HFFc6 (cell line): Measurements from ENCODE around the gene VAC14. TPM values are rescaled to one million over a fixed set of nuclear protein-coding genes. Genes with fewer than 3 reads are reported as not detected.

Experiments used
- DNase-seq: peaks from one replicate; pipeline ENCODE4 v3.0.0-alpha.2; 2018
- H3K27ac Mint-ChIP-seq: 2 replicates; pipeline ENCODE4 v1.8.0; 2020; ENCODE audit warnings: mild to moderate bottlenecking, mixed read lengths
- H3K27me3 Mint-ChIP-seq: 2 replicates; pipeline ENCODE4 v1.8.0; 2021; ENCODE audit warnings: mild to moderate bottlenecking, moderate library complexity, mixed read lengths; ENCODE audit not compliant: insufficient read depth
- H3K36me3 Mint-ChIP-seq: 2 replicates; pipeline ENCODE4 v1.8.0; 2021; ENCODE audit warnings: low read depth, mixed read lengths
- H3K4me1 Mint-ChIP-seq: 2 replicates; pipeline ENCODE4 v1.8.0; 2020; ENCODE audit warnings: low read depth, mixed read lengths
- H3K4me3 Mint-ChIP-seq: 2 replicates; pipeline ENCODE4 v1.8.0; 2020; ENCODE audit warnings: mild to moderate bottlenecking, moderate library complexity, mixed read lengths
- H3K9me3 Mint-ChIP-seq: 2 replicates; pipeline ENCODE4 v1.8.0; 2020; ENCODE audit warnings: mild to moderate bottlenecking, mixed read lengths
- total RNA-seq, 6 experiments: library from RNA; stranded (reverse); fragmentation: NEBNext Ultra II Directional; extraction: Animal tissue kit (Norgen Biotek cat#: 25700); gene quantifications; 2 replicates in 1 of 6; 3 replicates in 5 of 6; pipeline ENCODE4 v1.2.3, GENCODE V29; 2021
- TF ChIP-seq, protein P1 (sequence below): fragments of 200-600 bp; sonication (generic); IDR thresholded peaks from 2 replicates; pipeline ENCODE4 v1.5.0; 2021; ENCODE audit warnings: antibody characterized with exemption, mild to moderate bottlenecking

Gene VAC14
- total RNA-seq, 6 experiments from 2014 or later: 34.5 to 45.5 (median 37.6) TPM

DNA sequence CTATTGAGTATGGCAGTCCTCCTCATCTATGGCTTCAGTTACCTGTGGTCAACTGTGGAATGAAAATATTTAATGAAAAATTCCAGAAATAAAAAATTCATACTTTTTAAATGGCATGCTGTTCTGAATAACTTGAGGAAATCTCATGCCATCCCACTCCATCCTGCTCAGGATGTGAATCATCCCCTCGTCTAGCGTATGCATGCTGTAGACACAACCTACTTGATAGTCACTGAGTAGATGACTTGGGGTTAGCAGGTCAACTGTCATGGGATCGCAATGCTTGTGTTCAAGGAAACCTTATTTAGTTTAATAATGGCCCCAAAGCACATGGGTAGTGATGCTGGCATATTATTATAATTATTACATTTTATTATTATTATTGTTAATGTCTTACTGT lies 4.8 kb upstream of the VAC14 start:
- Mint-ChIP-seq H3K27ac (peak overlapping the region; percentile 99), H3K4me1 (peaks cover 58% of the 10 kb centered on the region), H3K36me3 (no peaks in the 10 kb centered on the region; the same call in 1 of the 2 replicates), H3K9me3 (no peaks in the 10 kb centered on the region; the same call in 1 of the 2 replicates), H3K27me3 (no peaks in the 10 kb centered on the region), H3K4me3 (peak overlapping the region; percentile 85)
- TF ChIP-seq, protein P1, sequence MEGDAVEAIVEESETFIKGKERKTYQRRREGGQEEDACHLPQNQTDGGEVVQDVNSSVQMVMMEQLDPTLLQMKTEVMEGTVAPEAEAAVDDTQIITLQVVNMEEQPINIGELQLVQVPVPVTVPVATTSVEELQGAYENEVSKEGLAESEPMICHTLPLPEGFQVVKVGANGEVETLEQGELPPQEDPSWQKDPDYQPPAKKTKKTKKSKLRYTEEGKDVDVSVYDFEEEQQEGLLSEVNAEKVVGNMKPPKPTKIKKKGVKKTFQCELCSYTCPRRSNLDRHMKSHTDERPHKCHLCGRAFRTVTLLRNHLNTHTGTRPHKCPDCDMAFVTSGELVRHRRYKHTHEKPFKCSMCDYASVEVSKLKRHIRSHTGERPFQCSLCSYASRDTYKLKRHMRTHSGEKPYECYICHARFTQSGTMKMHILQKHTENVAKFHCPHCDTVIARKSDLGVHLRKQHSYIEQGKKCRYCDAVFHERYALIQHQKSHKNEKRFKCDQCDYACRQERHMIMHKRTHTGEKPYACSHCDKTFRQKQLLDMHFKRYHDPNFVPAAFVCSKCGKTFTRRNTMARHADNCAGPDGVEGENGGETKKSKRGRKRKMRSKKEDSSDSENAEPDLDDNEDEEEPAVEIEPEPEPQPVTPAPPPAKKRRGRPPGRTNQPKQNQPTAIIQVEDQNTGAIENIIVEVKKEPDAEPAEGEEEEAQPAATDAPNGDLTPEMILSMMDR: no peak
- DNase-seq: peak; percentile 83

GRCh38 chr16:70805380-70805779 lies 4.4 kb upstream of the VAC14 start:
- TF ChIP-seq, protein P1: no peak
- H3K4me1 Mint-ChIP-seq: peaks cover 60% of the 10 kb centered on the region
- peak overlapping the region; percentile 85 for H3K4me3 Mint-ChIP-seq
- peak overlapping the region; percentile 99 for H3K27ac Mint-ChIP-seq
- no peaks in the 10 kb centered on the region for H3K27me3 Mint-ChIP-seq
- peak; percentile 19 for DNase-seq
- no peaks in the 10 kb centered on the region; the same call in 1 of the 2 replicates for H3K9me3 Mint-ChIP-seq
- no peaks in the 10 kb centered on the region; the same call in 1 of the 2 replicates for H3K36me3 Mint-ChIP-seq

DNA sequence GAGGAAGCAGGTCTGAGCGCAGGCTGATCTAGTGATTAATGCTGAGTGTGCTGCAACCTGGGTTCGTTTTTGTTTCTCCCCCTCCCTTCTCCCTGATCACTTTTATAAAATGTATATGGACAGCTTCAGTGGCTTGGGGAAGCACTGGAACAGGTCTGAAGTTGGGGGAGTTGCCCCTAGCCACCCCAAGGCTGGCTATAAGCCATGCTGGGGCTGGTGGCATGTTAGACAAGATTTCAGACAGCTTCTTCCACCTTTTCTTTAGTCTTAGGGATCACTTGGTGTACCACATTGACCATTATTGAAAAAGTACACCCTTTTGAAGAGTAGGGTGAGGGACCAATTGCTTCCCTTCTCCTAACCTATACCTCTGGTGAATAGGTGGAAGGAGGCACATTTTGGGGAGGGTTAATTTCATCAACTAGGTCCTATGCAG lies 3.8 kb upstream of the VAC14 start:
- H3K4me1 Mint-ChIP-seq: peaks cover 66% of the 10 kb centered on the region
- no peaks in the 10 kb centered on the region; the same call in 1 of the 2 replicates for H3K9me3 Mint-ChIP-seq
- TF ChIP-seq, protein P1: no peak
- H3K36me3 Mint-ChIP-seq: no peaks in the 10 kb centered on the region; the same call in 1 of the 2 replicates
- peak overlapping the region; percentile 85 for H3K4me3 Mint-ChIP-seq
- no peak for DNase-seq
- peak overlapping the region; percentile 99 for H3K27ac Mint-ChIP-seq
- no peaks in the 10 kb centered on the region for H3K27me3 Mint-ChIP-seq

DNA sequence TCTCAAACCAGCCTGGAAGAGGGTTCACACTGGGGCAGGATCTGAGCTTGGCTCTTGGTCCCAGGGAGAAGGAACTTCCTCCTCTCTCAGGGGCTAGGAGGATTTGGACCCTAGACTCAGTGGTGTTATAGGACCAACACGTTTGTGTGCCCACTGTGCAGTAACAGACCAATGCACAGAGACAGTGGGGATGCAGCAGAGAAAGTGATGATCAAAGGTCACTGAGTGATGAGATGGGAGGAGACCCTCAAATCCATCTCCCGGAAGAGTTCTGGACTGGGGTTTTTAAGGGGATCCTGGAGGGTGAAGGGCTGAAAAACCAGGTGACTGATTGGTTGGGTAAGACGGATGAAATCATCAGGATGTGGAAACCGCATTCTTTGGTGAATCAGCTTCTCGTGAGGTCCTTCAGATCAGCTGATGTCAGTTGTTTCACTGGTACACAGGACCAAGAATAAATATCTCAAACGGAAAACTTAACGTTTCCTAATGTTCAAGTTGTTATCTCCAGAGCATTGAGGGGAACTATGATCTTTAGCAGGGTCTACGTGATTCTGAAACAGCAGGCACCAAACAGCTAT lies 3.3 kb upstream of the VAC14 start:
- no peaks in the 10 kb centered on the region; the same call in 1 of the 2 replicates for H3K36me3 Mint-ChIP-seq
- H3K9me3 Mint-ChIP-seq: no peaks in the 10 kb centered on the region; the same call in 1 of the 2 replicates
- H3K27ac Mint-ChIP-seq: peak overlapping the region; percentile 99
- peak overlapping the region; percentile 85 for H3K4me3 Mint-ChIP-seq
- H3K4me1 Mint-ChIP-seq: peaks cover 72% of the 10 kb centered on the region
- H3K27me3 Mint-ChIP-seq: no peaks in the 10 kb centered on the region
- TF ChIP-seq, protein P1: no peak
- peak; percentile 85 for DNase-seq

GRCh38 chr16:70803319-70803718 lies 2.4 kb upstream of the VAC14 start:
- Mint-ChIP-seq H3K36me3 (no peaks in the 10 kb centered on the region; the same call in 1 of the 2 replicates), H3K27ac (peak overlapping the region; percentile 99), H3K9me3 (no peaks in the 10 kb centered on the region; the same call in 1 of the 2 replicates), H3K4me3 (no peak overlapping the region), H3K27me3 (no peaks in the 10 kb centered on the region), H3K4me1 (peaks cover 78% of the 10 kb centered on the region)
- TF ChIP-seq, protein P1: no peak
- DNase-seq: no peak
